Measurements from ENCODE around the gene PXDN. TPM values are rescaled to one million over a fixed set of nuclear protein-coding genes. Genes with fewer than 3 reads are reported as not detected.

The PXDN gene
- total and polyA plus RNA-seq, 9 of the 15 experiments (the other 6 are each of a cell fraction or from before 2014, with no cell fraction given): 0.49 TPM; not detected in 8

GRCh38 chr2:1673160-1673944 is 71.0 kb downstream of the PXDN start (continued):
- TF ChIP-seq, protein P1, sequence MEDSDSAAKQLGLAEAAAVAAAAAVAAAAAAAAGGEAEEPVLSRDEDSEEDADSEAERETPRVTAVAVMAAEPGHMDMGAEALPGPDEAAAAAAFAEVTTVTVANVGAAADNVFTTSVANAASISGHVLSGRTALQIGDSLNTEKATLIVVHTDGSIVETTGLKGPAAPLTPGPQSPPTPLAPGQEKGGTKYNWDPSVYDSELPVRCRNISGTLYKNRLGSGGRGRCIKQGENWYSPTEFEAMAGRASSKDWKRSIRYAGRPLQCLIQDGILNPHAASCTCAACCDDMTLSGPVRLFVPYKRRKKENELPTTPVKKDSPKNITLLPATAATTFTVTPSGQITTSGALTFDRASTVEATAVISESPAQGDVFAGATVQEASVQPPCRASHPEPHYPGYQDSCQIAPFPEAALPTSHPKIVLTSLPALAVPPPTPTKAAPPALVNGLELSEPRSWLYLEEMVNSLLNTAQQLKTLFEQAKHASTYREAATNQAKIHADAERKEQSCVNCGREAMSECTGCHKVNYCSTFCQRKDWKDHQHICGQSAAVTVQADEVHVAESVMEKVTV (CRISPR knock-in tag; IDR thresholded peaks at IDR 0.05): no peak

DNA sequence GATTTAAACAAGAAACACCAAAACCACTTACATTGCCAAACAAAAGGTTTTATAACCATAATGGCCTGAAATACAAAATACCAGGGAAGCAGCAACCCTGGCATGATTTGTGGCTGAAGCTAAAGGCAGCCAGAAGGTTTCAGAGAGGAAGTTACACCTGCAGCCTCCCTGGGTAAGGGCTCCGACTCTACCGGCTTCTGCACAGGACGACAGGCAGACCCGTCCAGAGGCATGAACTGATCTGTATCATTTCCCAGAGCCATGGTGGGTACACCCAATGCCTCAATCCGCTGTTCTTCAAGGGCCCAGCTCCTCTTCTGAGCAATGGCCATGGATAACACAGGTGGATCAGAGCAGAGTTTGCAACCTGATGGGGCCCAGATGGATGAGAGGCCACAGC is 71.6 kb downstream of the PXDN start:
- Histone ChIP-seq H2AFZ (ENCODE audit: low read depth, low read length) (no peak overlapping the region), H3K4me2 (ENCODE audit: insufficient read depth, low read length) (no peak overlapping the region), H3K9ac (ENCODE audit: insufficient read depth in 1 of 2, low read depth in 2 of 2, low read length in 2 of 2) (no peak overlapping the region), H3K36me3 (ENCODE audit: control insufficient read depth, insufficient read depth, low read length) (no peaks in the 10 kb centered on the region), H3K9me1 (ENCODE audit: control insufficient read depth, insufficient read depth, low read length) (no peaks in the 10 kb centered on the region), H3K27me3 (ENCODE audit: control insufficient read depth in 2 of 2, insufficient read depth in 2 of 2, low read length in 2 of 2) (peaks cover 0 to 40% of the 10 kb centered on the region in 2 experiments; a peak in 3 of 5 replicates), H3K27ac (ENCODE audit: extremely low read depth, low read depth, low read length) (no peak overlapping the region), H3K4me3 (no peak overlapping the region), H4K20me1 (replicated peaks; ENCODE audit: control insufficient read depth, insufficient read depth, low read length) (no peaks in the 10 kb centered on the region; the same call in 1 of the 2 replicates), H3K4me1 (replicated peaks in 1 of 2; ENCODE audit: control insufficient read depth in 2 of 2, insufficient read depth in 2 of 2, low read length in 2 of 2) (no peaks in the 10 kb centered on the region), H3K9me3 (replicated peaks; ENCODE audit: control insufficient read depth, insufficient read depth, low read depth, low read length) (no peaks in the 10 kb centered on the region), H3K79me2 (ENCODE audit: control insufficient read depth, insufficient read depth, low read length) (no peaks in the 10 kb centered on the region)
- CTCF ChIA-PET (ENCODE audit: low intra/inter-chr PET ratio): no interaction called here
- intact Hi-C loops (cut with micrococcal nuclease): no loop called here
- BruUV-seq (replicated peaks): no TSS peak
- POLR2A ChIA-PET: no interaction called here
- WGBS (ENCODE audit: insufficient coverage, low coverage, missing lambda C conversion rate): 0% methylated on average over 5 of the region's 5 CpGs
- ATAC-seq: no peak
- DNase-seq (ENCODE audit: extremely low read depth in 1 of 4, low spot score in 3 of 4): no peak
- in situ Hi-C loops (cut with MboI): no loop called here
- FAIRE-seq: no peak
- TF ChIP-seq FOXA3 (CRISPR knock-in tag; conservative IDR thresholded peaks at IDR 0.05 in 1 of 2, IDR thresholded peaks at IDR 0.05 in 1 of 2) (no peak), RBM25 (IDR thresholded peaks at IDR 0.05; ENCODE audit: low read depth, low read length, severe bottlenecking) (no peak), NR1H2 (CRISPR knock-in tag; IDR thresholded peaks at IDR 0.05) (no peak), TCF7L2 (IDR thresholded peaks at IDR 0.05; ENCODE audit: low read depth, low read length) (no peak), MCM3 (IDR thresholded peaks at IDR 0.05) (no peak), PHF21A (IDR thresholded peaks at IDR 0.05; ENCODE audit: borderline replicate concordance, low read depth) (no peak), NONO (IDR thresholded peaks at IDR 0.05; ENCODE audit: low read depth in 2 of 2, low read length in 1 of 2) (no peak), CGGBP1 (CRISPR knock-in tag; IDR thresholded peaks at IDR 0.05) (no peak), NFE2L1 (tag; IDR thresholded peaks at IDR 0.05; ENCODE audit: borderline replicate concordance, low read depth) (no peak), EP400 (IDR thresholded peaks at IDR 0.05) (no peak), ETV1 (tag; conservative IDR thresholded peaks at IDR 0.05; ENCODE audit: low read depth) (no peak)
- TF ChIP-seq, protein P2, sequence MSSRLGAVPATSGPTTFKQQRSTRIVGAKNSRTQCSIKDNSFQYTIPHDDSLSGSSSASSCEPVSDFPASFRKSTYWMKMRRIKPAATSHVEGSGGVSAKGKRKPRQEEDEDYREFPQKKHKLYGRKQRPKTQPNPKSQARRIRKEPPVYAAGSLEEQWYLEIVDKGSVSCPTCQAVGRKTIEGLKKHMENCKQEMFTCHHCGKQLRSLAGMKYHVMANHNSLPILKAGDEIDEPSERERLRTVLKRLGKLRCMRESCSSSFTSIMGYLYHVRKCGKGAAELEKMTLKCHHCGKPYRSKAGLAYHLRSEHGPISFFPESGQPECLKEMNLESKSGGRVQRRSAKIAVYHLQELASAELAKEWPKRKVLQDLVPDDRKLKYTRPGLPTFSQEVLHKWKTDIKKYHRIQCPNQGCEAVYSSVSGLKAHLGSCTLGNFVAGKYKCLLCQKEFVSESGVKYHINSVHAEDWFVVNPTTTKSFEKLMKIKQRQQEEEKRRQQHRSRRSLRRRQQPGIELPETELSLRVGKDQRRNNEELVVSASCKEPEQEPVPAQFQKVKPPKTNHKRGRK (tag; IDR thresholded peaks at IDR 0.05): no peak
- TF ChIP-seq, protein P3, sequence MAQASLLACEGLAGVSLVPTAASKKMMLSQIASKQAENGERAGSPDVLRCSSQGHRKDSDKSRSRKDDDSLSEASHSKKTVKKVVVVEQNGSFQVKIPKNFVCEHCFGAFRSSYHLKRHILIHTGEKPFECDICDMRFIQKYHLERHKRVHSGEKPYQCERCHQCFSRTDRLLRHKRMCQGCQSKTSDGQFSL (CRISPR knock-in tag; IDR thresholded peaks at IDR 0.05): no peak
- TF ChIP-seq, protein P3 (tag; IDR thresholded peaks at IDR 0.05): no peak

Measured in K562 (cell line).